Panc1 (cell line): ENCODE measurements around the gene NWD2.

Source experiments
- CTCF ChIP-seq: fragments of 450-650 bp; IDR thresholded peaks from 2 replicates; pipeline ENCODE4 v1.5.1; 2017; ENCODE audit warnings: mild to moderate bottlenecking
- POLR2AphosphoS5 ChIP-seq: IDR thresholded peaks from 2 replicates; pipeline ENCODE4 v1.6.1; 2012; ENCODE audit warnings: mild to moderate bottlenecking, low read depth, low read length, moderate library complexity
- SIN3A ChIP-seq: IDR thresholded peaks from 2 replicates; pipeline ENCODE4 v1.6.1; 2012; ENCODE audit warnings: low read depth, mild to moderate bottlenecking, low read length, moderate library complexity, borderline replicate concordance; ENCODE audit not compliant: insufficient read depth
- TF ChIP-seq, protein P1 (sequence below), 2 experiments: IDR thresholded peaks; 2 replicates each; pipeline ENCODE4 v1.6.1; 2011 to 2012; ENCODE audit warnings: low read depth in 2 of 2, control low read depth in 1 of 2, low read length in 1 of 2, mild to moderate bottlenecking in 1 of 2, moderate library complexity in 1 of 2; ENCODE audit not compliant: insufficient read depth in 1 of 2

DNA sequence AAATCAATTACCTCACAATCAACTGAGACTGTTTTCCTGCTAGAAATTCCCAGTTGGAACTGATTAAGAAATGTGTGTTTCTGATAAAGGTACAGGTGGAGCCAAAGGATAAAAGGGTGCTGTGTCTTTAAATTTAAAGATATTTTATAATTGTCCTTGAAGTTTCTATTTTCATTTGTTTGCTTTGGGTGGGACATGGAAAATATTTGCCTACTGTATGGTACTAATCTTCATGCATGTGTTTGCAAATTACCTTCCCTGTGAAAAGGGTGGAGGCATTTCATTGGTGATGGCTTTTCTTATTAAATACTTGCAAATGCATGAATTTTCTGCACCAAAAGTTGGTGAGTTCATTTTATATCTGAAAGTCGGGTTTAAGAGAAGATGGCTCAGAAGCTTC lies 225.7 kb downstream of the NWD2 start:
- TF ChIP-seq CTCF = no peak
- TF ChIP-seq, protein P1, sequence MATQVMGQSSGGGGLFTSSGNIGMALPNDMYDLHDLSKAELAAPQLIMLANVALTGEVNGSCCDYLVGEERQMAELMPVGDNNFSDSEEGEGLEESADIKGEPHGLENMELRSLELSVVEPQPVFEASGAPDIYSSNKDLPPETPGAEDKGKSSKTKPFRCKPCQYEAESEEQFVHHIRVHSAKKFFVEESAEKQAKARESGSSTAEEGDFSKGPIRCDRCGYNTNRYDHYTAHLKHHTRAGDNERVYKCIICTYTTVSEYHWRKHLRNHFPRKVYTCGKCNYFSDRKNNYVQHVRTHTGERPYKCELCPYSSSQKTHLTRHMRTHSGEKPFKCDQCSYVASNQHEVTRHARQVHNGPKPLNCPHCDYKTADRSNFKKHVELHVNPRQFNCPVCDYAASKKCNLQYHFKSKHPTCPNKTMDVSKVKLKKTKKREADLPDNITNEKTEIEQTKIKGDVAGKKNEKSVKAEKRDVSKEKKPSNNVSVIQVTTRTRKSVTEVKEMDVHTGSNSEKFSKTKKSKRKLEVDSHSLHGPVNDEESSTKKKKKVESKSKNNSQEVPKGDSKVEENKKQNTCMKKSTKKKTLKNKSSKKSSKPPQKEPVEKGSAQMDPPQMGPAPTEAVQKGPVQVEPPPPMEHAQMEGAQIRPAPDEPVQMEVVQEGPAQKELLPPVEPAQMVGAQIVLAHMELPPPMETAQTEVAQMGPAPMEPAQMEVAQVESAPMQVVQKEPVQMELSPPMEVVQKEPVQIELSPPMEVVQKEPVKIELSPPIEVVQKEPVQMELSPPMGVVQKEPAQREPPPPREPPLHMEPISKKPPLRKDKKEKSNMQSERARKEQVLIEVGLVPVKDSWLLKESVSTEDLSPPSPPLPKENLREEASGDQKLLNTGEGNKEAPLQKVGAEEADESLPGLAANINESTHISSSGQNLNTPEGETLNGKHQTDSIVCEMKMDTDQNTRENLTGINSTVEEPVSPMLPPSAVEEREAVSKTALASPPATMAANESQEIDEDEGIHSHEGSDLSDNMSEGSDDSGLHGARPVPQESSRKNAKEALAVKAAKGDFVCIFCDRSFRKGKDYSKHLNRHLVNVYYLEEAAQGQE (IDR thresholded peaks at IDR 0.05; ENCODE audit: insufficient read depth in 1 of 2, low read depth in 2 of 2, low read length in 1 of 2) = no peak
- TF ChIP-seq POLR2AphosphoS5 = no peak
- TF ChIP-seq SIN3A = no peak
